GM06990 (cell line): ENCODE data around the gene MRPL58.
"Not testable (repeated sequence)": the region's sequence is repeated elsewhere in the genome, so short reads cannot be mapped to it uniquely, and the experiment has no call there.

ENCODE experiments used
- DNase-seq: peaks from one replicate; pipeline ENCODE4 v3.0.0-alpha.2; 2011; ENCODE audit not compliant: insufficient read length; ENCODE audit errors: extremely low read depth
- H3K27me3 ChIP-seq: replicated peaks from 2 replicates; pipeline ENCODE4 v1.6.0; 2011; ENCODE audit warnings: low read length; ENCODE audit not compliant: control insufficient read depth, insufficient read depth
- H3K36me3 ChIP-seq: 2 replicates; pipeline ENCODE4 v1.5.1; 2011; ENCODE audit warnings: low read length; ENCODE audit not compliant: control insufficient read depth, insufficient read depth
- H3K4me3 ChIP-seq: replicated peaks from 2 replicates; pipeline ENCODE4 v1.5.1; 2011; ENCODE audit warnings: low read depth, mild to moderate bottlenecking, control low read depth, low read length
- CTCF ChIP-seq: IDR thresholded peaks from 2 replicates; pipeline ENCODE4 v1.5.1; 2011; ENCODE audit warnings: low read length, control low read depth, mild to moderate bottlenecking, inconsistent platforms; ENCODE audit not compliant: insufficient read depth, poor library complexity, severe bottlenecking

The MRPL58 gene

GRCh38 chr17:75001915-75002843 is 10.3 kb upstream of the MRPL58 start:
- no peak for TF ChIP-seq CTCF
- no peak for DNase-seq
- no peak overlapping the region for H3K4me3 ChIP-seq
- H3K36me3 ChIP-seq, result no peaks in the 10 kb centered on the region
- no peaks in the 10 kb centered on the region; the same call in 1 of the 2 replicates for H3K27me3 ChIP-seq

GRCh38 chr17:75003070-75003956 is 9.2 kb upstream of the MRPL58 start:
- TF ChIP-seq CTCF, result no peak
- Histone ChIP-seq H3K36me3 (no peaks in the 10 kb centered on the region), H3K4me3 (no peak overlapping the region), H3K27me3 (no peaks in the 10 kb centered on the region; the same call in 1 of the 2 replicates)
- DNase-seq, result no peak

GRCh38 chr17:75003957-75004355 is 8.5 kb upstream of the MRPL58 start:
- no peaks in the 10 kb centered on the region; the same call in 1 of the 2 replicates for H3K27me3 ChIP-seq
- DNase-seq, result no peak
- TF ChIP-seq CTCF, result no peak

GRCh38 chr17:75004371-75004770 is 8.1 kb upstream of the MRPL58 start:
- DNase-seq, result no peak
- no peak overlapping the region for H3K4me3 ChIP-seq
- H3K36me3 ChIP-seq, result no peaks in the 10 kb centered on the region
- no peaks in the 10 kb centered on the region; the same call in 1 of the 2 replicates for H3K27me3 ChIP-seq
- no peak for TF ChIP-seq CTCF

More at GRCh38 chr17:75003957-75004355, 8.5 kb upstream of the MRPL58 start:
- no peak overlapping the region for H3K4me3 ChIP-seq
- no peaks in the 10 kb centered on the region for H3K36me3 ChIP-seq

- DNase-seq, result no peak
- no peak for TF ChIP-seq CTCF
- Histone ChIP-seq H3K4me3 (no peak overlapping the region), H3K27me3 (no peaks in the 10 kb centered on the region; the same call in 1 of the 2 replicates), H3K36me3 (no peaks in the 10 kb centered on the region)
These were observed 7.2 kb upstream of the MRPL58 start for GRCh38 chr17:75005291-75005690.

- not testable (repeated sequence) for DNase-seq, H3K36me3 ChIP-seq, H3K27me3 ChIP-seq, H3K4me3 ChIP-seq
These were observed 6.4 kb upstream of the MRPL58 start for GRCh38 chr17:75006084-75006483.
